Amygdala (tissue), 56 donors: ENCODE results near the gene PNRC1.
"Not testable (repeated sequence)": the region's sequence is repeated elsewhere in the genome, so short reads cannot be mapped to it uniquely, and the experiment has no call there.

Experiments used
- DNase-seq, 56 donors: peaks; one replicate each; lab custom pipeline; 2025; lab: John Stamatoyannopoulos, UW

PNRC1 gene

GRCh38 chr6:89057759-89058158 lies 22.8 kb upstream of the PNRC1 start:
- no peak for DNase-seq

GRCh38 chr6:89058627-89059026 lies 21.9 kb upstream of the PNRC1 start:
- no peak for DNase-seq

DNA sequence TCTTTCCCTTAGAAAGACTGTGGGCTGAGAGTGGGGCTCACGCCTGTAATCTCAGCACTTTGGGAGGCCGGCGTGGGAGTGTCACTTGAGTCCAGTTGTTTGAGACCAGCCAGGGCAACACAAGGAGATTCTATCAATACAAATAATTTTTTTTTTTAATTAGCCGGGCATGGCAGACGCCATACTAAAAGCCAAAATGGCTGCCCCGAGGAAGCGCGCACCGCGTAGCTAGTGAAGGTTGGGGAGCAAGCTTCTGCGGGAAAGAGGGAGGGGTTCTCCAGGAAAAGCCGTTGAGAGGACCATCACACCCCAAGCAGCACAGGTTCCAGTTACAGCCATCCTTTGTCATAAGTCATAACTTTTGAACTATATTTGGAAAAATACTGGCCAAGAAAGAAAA lies 21.3 kb upstream of the PNRC1 start:
- no peak for DNase-seq

DNA sequence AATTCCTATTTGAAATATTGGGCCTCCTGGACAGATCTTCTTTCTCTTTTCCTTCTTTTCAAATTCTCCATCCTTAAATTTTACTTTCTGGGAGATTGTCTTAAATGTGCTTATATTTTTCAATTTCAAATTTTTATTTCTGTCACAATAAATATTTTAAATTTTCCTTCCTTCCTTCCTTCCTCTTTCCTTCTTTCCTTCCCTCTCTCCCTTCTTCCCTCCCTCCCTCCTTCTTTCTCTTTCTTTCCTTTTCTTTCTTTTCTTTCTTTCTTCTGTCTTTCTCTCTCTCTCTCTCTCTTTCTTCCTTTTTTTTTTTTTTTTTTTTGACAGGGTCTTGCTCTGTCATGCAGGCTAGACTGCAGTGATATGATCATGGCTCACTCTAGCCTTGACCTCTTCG lies 16.7 kb upstream of the PNRC1 start:
- DNase-seq: no peak

- not testable (repeated sequence) for DNase-seq
Measured at GRCh38 chr6:89064931-89065330, 15.6 kb upstream of the PNRC1 start.

DNA sequence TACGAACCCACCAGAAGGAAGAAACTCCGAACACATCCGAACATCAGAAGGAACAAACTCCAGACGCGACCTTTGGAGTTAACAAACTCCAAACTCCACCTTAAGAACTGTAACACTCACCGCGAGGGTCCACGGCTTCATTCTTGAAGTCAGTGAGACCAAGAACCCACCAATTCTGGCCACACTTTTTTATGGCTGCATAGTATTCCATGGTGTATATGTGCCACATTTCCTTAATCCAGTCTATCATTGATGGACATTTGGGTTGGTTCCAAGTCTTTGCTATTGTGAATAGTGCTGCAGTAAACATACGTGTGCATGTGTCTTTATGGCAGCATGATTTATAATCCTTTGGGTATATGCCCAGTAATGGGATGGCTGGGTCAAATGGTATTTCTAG lies 14.4 kb upstream of the PNRC1 start:
- DNase-seq: not testable (repeated sequence)

DNA sequence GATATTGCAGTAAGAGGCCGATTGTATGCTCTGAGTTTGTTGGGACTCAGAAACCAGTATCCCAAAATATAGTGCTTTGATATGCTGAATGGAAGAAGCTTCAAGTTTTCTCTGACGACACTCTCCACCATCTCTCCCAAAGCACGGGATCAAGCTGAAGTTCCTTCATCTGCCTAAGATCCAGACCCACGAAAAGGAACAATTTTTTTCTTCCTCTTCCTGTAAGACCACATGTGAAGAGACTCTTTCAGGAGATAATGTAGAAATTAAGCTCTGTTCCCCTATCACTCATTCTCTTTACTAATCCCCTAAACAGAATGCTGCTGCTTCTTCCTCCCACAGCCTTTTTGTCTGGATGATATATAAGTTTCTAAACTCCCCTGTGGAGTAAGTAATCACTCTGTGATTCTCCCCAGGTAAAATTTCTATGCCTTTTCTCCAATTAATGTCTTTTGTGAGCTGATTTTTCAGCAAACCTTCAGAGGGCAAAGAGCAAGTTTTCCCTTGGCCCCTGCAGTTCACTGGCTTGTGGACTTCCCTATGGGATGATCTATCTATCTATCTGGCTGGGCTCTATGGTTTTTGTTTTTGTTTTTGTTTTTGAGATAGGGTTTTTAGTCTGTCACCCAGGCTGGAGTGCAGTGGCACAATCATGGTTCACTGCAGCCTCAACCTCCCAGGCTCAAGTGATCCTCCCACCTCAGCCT lies 13.5 kb upstream of the PNRC1 start:
- DNase-seq: peak in 1 of 56 donors; percentile 4

- no peak for DNase-seq
Measured at GRCh38 chr6:89067796-89068195, 12.8 kb upstream of the PNRC1 start.

DNA sequence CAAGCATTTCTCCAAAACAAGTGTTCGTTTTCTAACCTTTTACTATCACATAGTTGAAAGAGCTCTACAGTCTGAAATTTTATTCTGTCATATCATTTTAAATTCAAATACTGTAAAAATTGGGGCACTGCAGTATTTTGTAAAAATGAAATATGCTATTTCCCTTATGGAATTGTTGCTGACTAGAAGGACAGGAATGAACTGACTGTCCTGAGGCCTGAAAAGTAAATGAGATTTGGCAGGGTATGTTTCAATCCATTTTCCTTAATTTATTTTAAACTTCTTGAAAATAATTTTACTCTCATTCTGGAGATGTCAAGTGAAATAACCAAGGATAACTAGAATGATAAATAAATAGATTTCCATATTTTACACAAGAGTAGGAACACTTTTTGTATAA lies 11.9 kb upstream of the PNRC1 start:
- no peak for DNase-seq

DNA sequence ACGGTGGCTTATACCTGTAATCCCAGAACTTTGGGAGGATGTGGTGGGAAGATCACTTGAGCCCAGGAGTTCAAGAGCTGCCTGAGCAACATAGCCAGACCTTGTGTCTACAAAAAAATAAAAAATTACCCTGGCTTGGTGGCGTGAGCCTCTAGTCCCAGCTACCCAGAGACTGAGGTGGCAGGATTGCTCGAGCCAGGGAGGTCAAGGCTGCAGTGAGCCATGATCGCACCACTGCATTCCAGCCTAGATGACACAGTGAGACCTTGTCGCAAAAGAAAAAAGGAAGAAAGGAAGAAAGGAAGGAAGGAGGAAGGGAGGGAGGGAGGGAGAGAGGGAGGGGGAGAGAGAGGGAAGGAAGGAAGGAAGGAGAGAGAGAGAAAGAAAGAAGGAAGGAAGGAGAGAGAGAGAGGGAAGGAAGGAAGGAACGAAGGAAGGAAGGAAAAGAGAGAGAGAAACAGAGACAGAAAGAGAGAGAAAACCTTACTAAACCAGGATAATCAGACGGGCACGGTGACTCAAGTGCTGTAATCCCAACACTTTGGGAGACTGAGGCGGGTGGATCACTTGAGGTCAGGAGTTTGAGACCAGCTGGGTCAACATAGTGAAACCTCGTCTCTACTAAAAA lies 10.9 kb upstream of the PNRC1 start:
- no peak for DNase-seq

DNA sequence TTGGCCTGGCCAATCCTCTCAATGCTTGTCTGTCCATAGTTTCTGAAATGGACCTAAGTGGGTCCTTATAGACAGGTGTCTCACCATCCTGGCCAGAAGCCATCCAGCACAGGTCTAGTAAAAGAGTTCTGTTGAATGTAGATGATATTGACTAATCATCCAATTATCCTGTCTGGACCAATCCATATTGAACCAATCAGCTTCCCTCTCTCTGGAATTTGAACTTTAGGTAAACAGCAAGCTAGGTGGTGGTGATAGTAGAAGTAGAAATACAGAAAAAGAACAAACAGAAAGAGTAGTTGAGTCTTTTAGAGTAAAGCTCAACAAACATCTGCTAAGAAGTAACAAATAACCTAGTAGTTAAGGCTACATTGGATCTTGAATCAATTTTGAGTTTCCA lies 9.5 kb upstream of the PNRC1 start:
- no peak for DNase-seq

DNA sequence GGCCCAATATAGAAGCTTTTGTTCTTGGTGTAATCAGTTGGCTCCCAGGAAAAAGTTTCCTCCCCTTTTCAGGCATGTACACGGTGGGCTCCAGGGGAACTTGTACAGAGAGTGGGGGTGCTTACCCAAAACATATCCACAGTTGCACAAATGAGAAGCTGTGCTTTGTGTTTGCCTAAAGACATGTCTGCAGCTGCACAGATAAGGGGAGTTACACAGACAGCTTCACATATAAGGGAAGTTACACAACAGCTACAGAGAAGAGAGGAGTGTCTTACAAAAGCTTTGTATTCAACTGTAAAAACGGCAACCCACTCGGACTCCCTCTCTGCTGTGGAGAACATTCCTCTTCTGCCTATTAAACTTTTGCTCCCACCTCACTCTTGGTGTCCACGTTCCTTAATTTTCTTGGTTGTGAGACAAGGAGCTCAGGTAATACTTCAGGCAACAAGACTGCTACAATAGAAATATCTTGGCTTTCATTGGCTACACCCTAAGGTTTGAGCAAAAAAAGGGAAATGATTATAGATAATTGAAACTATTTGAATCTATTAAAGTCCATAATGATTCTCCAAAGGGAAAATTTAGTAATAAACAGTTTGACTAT lies 7.4 kb upstream of the PNRC1 start:
- DNase-seq: peak in 7 of 56 donors; percentile 10 to 64 (median 17)

DNA sequence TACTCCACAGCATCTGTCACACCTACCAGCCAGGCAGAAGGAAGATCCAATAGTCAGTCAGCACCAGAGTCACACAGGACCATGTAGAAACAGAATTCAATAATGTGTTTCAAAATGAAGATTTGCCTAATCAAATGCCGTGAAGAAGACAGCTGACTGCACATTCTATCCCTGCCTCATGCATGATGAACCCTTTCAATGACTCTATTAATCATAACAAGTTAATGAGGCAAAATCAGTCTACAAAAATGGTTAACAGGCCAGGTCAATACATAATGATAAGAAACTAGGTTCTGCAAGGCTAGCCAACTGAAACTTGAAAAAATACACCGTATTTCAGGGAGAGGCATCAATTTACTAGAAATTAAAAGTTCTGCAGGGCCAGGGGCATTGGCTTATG lies 6.7 kb upstream of the PNRC1 start:
- DNase-seq: no peak

GRCh38 chr6:89079511-89080234 lies 878 bp upstream of the PNRC1 start:
- peak in 32 of 56 donors; percentile 3 to 55 (median 14) for DNase-seq

GRCh38 chr6:89081129-89081422 lies 525 bp downstream of the PNRC1 start:
- DNase-seq: peak in 1 of 56 donors; percentile 46

DNA sequence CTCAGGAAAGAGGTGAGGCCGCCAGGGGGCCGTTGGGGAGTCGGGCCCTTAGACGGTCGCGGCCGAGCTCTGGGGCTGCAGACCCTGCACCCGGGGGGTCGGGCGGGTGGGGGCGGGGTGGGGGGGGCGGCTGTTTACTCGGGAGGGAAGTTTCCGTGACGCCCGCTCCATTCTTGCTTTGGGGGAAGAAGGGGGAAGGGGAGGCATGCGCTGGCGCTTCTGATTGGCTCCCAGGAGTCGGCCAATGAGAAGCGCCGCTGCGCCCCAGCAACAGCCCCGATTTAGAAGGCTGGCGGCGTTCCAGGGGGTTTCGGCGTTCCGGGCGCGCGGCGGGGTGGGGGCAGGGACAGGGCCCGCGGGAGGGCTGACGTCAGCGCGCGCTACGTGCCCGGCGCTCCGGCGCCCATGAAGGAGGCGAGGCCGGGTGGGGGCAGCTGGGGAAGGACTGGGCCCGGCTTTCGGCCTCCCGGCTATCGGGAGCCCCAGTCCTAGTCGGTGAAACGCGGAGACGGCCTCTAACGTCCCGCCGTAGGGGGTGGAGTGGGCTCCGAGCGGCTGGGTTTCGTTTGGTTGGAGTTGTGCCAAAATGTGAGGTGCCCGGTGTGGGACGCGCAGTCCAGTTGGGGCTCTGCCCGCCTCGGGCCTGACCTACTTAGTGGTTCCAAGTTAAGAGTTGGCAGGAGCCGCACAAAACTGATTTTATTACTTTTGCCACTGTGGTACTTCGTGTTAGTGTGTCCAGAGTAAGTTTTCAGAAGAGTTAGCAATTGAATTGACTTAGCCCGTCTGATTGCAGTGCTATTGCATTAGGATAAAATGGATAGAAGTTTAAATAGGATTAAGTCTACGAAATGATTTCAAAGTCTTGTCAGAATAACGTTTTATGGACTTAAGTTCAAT lies 1.1 kb downstream of the PNRC1 start:
- DNase-seq: peak; percentile 76 to 99 (median 94)

DNA sequence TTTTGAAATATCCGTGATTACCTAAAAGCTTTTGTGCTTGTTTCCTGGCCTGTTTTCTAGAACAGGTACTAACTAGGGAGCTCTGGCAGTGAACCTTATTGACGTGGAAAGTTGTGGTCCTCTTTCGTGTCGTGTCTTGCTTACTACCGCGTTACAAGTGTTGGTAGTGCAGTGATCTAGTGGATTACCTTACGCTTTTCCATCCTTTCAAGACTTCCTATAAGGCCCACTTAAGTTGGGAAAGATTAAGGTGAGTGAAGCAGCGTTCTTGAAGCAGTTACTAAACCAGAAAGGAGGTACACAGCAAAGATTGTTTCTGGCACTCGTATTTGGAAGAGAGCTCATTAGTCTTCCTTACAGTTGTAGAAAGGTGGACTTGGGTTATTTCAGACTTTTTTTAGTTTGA lies 1.9 kb downstream of the PNRC1 start:
- no peak for DNase-seq

GRCh38 chr6:89084542-89084941 lies 4.0 kb downstream of the PNRC1 start:
- no peak for DNase-seq

GRCh38 chr6:89084954-89085353 lies 4.4 kb downstream of the PNRC1 start:
- DNase-seq: no peak

GRCh38 chr6:89085409-89086205 lies 5.1 kb downstream of the PNRC1 start:
- no peak for DNase-seq
